Inflammatory macrophage (primary cell): ENCODE data around the gene SLC26A2.

ENCODE experiments used
- DNase-seq, 2 donors: peaks; one replicate each; pipeline ENCODE4 v3.0.0-alpha.2; 2020 to 2022

The SLC26A2 gene

GRCh38 chr5:149962601-149963300 is 2.2 kb downstream of the SLC26A2 start:
- no peak for DNase-seq

- DNase-seq, result no peak
Observed at GRCh38 chr5:149963729-149964128, 3.2 kb downstream of the SLC26A2 start.

GRCh38 chr5:149966946-149967345 is 6.4 kb downstream of the SLC26A2 start:
- no peak for DNase-seq

- no peak for DNase-seq
Observed at GRCh38 chr5:149969181-149969930, 8.8 kb downstream of the SLC26A2 start.

GRCh38 chr5:149975409-149975808 is 14.9 kb downstream of the SLC26A2 start:
- no peak for DNase-seq

- no peak for DNase-seq
Observed at GRCh38 chr5:149979896-149980295, 19.3 kb downstream of the SLC26A2 start.

- no peak for DNase-seq
Observed at GRCh38 chr5:149981206-149981605, 20.6 kb downstream of the SLC26A2 start.

GRCh38 chr5:149982505-149982904 is 21.9 kb downstream of the SLC26A2 start:
- no peak for DNase-seq

GRCh38 chr5:149988126-149988525 is 27.6 kb downstream of the SLC26A2 start:
- DNase-seq, result no peak

- peak; percentile 66 to 72 for DNase-seq
Observed at GRCh38 chr5:149990518-149991376, 30.2 kb downstream of the SLC26A2 start.

- no peak for DNase-seq
Observed at GRCh38 chr5:149993471-149993870, 32.9 kb downstream of the SLC26A2 start.

GRCh38 chr5:149995385-149996204 is 35.0 kb downstream of the SLC26A2 start:
- no peak for DNase-seq

- no peak for DNase-seq
Observed at GRCh38 chr5:149996205-149996890, 35.8 kb downstream of the SLC26A2 start.

- no peak for DNase-seq
Observed at GRCh38 chr5:149998281-149998680, 37.7 kb downstream of the SLC26A2 start.

- DNase-seq, result no peak
Observed at GRCh38 chr5:149999359-149999758, 38.8 kb downstream of the SLC26A2 start.

GRCh38 chr5:149999866-150000255 is 39.3 kb downstream of the SLC26A2 start:
- DNase-seq, result peak in 1 of 2 donors; percentile 58

- peak; percentile 94 to 96 for DNase-seq
Observed at GRCh38 chr5:150000256-150000989, 39.9 kb downstream of the SLC26A2 start, which contains the start of the genes HMGXB3 and TIGD6. Gene HMGXB3 (plus strand): TSS chr5:150000739. CDS start chr5:150004853, 4,114 bp downstream. Gene TIGD6 (minus strand): TSS chr5:150000654. CDS start chr5:149996348, 4,306 bp downstream.

- peak; percentile 43 to 57 for DNase-seq
Observed at GRCh38 chr5:150000990-150001659, 40.6 kb downstream of the SLC26A2 start.

GRCh38 chr5:150001660-150002486 is 41.3 kb downstream of the SLC26A2 start:
- DNase-seq, result peak; percentile 86 to 92
